Upper lobe of right lung (tissue), 1 donor: ENCODE measurements around the gene CRELD2. TPM values are rescaled to one million over a fixed set of nuclear protein-coding genes. Genes with fewer than 3 reads are reported as not detected.

Source experiments
- ATAC-seq: fragments of 200-7000 bp; cut with Tn5 transposase; one replicate; pipeline ENCODE4 v1.9.1; 2020; ENCODE audit warnings: mild to moderate bottlenecking, moderate library complexity
- DNase-seq: peaks from one replicate; pipeline ENCODE4 v3.0.0-alpha.2; 2020
- H3K27ac ChIP-seq: fragments of 200-600 bp; one replicate; pipeline ENCODE4 v1.8.0; 2022
- H3K27me3 ChIP-seq: fragments of 200-600 bp; one replicate; pipeline ENCODE4 v1.8.0; 2022; ENCODE audit warnings: mild to moderate bottlenecking
- H3K36me3 ChIP-seq: fragments of 200-600 bp; one replicate; pipeline ENCODE4 v1.8.0; 2022
- H3K4me1 ChIP-seq: fragments of 200-600 bp; one replicate; pipeline ENCODE4 v1.8.0; 2022
- H3K4me3 ChIP-seq: fragments of 200-600 bp; one replicate; pipeline ENCODE4 v1.8.0; 2022; ENCODE audit warnings: mild to moderate bottlenecking
- H3K9me3 ChIP-seq: fragments of 200-600 bp; one replicate; pipeline ENCODE4 v1.8.0; 2022
- CTCF ChIP-seq: fragments of 200-600 bp; IDR thresholded peaks from one replicate; pipeline ENCODE4 v1.8.0; 2022; ENCODE audit warnings: antibody characterized with exemption
- intact Hi-C: fragments of 100-400 bp; cut with DNase I; formaldehyde crosslinking; loops from one replicate; pipeline ENCODE4 v1.11.0; 2022
- total RNA-seq: library from RNA; stranded (reverse); fragmentation: NEBNext Ultra II Directional; extraction: Animal tissue kit (Norgen Biotek cat#: 25700); gene quantifications from one replicate; pipeline ENCODE4 v1.2.1, GENCODE V29; 2021
- donor health status: DM: no; HTN: yes; CAD: no; lungs with severe emphysema.

Gene CRELD2
- total RNA-seq, 1 donor from 2014 or later = 44.2 TPM

DNA sequence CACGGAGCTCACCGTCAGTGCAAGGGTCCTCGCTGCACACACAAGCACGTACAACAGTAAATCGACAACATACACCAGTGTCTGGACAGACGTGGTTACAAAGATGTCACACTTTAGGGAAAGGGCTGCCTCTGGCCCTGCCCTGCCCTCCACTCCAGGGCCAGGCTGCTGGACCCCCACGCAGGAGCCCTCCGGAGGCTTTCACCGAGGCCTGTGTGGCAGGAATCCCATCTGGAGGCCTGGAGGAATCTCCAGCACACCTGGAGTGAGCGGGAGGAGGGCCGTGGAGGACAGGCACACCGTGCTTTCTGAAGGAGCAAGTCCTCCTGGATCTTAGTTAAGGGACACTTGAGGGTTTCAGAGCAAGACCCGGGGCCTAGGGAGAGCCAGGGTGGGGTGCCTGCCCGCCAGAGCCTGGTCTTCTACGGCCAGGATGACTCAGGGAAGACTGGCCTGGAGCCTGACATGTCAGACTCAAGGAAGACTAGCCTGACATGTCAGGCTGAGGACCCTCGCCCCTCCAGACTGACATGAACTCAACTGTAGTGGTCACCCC, 40.0 kb downstream of the CRELD2 start:
- ATAC-seq (no peak), DNase-seq (peak; percentile 62)
- H3K9me3 ChIP-seq = no peaks in the 10 kb centered on the region
- peaks cover 61% of the 10 kb centered on the region for H3K4me1 ChIP-seq
- H3K36me3 ChIP-seq = peaks cover 18% of the 10 kb centered on the region
- no peak overlapping the region for H3K4me3 ChIP-seq
- intact Hi-C loops = no loop called here
- H3K27me3 ChIP-seq = no peaks in the 10 kb centered on the region
- no peak for TF ChIP-seq CTCF
- peak overlapping the region; percentile 90 for H3K27ac ChIP-seq

- Histone ChIP-seq H3K36me3 (peaks cover 25% of the 10 kb centered on the region), H3K4me1 (peaks cover 61% of the 10 kb centered on the region), H3K9me3 (no peaks in the 10 kb centered on the region), H3K4me3 (peak overlapping the region; percentile 93), H3K27me3 (no peaks in the 10 kb centered on the region), H3K27ac (peak overlapping the region; percentile 90)
- intact Hi-C loops = no loop called here
- ATAC-seq (no peak), DNase-seq (peak; percentile 68)
- TF ChIP-seq CTCF = no peak
Observed at GRCh38 chr22:49958931-49959781, 40.7 kb downstream of the CRELD2 start.

GRCh38 chr22:49959782-49960158, 41.3 kb downstream of the CRELD2 start:
- H3K4me1 ChIP-seq = peaks cover 61% of the 10 kb centered on the region
- H3K36me3 ChIP-seq = peaks cover 31% of the 10 kb centered on the region
- DNase-seq (no peak), ATAC-seq (peak; percentile 33)
- intact Hi-C loops = no loop called here
- no peaks in the 10 kb centered on the region for H3K9me3 ChIP-seq
- H3K27ac ChIP-seq = peak overlapping the region; percentile 90
- H3K27me3 ChIP-seq = no peaks in the 10 kb centered on the region
- peak overlapping the region; percentile 93 for H3K4me3 ChIP-seq
- no peak for TF ChIP-seq CTCF

GRCh38 chr22:49960159-49961004, 41.9 kb downstream of the CRELD2 start, which contains the start of gene PIM3:
PIM3 (plus strand) TSS chr22:49960772; CDS start chr22:49960948, 176 bp downstream.
- H3K27me3 ChIP-seq = no peaks in the 10 kb centered on the region
- H3K9me3 ChIP-seq = no peaks in the 10 kb centered on the region
- TF ChIP-seq CTCF = no peak
- peak; percentile 97 for DNase-seq
- peak; percentile 82 for ATAC-seq
- H3K4me1 ChIP-seq = peaks cover 61% of the 10 kb centered on the region
- intact Hi-C loops = no loop called here
- peak within 1 kb of the TSS; percentile 90 for H3K27ac ChIP-seq
- peak within 1 kb of the TSS; percentile 93 for H3K4me3 ChIP-seq
- H3K36me3 ChIP-seq = peaks cover 36% of the 10 kb centered on the region

DNA sequence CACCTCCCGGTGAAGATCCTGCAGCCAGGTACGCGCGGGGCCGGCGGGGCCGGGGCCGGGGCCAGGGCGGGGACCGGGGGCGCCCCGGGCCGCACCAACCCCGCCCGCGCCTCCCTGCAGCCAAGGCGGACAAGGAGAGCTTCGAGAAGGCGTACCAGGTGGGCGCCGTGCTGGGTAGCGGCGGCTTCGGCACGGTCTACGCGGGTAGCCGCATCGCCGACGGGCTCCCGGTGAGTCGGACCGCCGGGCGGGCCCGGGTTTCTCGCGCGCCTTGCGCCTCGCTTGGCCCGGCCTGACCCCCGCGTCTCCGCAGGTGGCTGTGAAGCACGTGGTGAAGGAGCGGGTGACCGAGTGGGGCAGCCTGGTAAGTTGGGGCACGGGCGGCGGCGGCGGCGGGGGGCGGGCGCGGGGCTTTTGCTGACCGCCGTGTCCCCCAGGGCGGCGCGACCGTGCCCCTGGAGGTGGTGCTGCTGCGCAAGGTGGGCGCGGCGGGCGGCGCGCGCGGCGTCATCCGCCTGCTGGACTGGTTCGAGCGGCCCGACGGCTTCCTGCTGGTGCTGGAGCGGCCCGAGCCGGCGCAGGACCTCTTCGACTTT, 42.7 kb downstream of the CRELD2 start:
- no peak for TF ChIP-seq CTCF
- Histone ChIP-seq H3K27ac (peak overlapping the region; percentile 87), H3K4me3 (peak overlapping the region; percentile 93), H3K36me3 (peaks cover 36% of the 10 kb centered on the region), H3K4me1 (peaks cover 61% of the 10 kb centered on the region), H3K9me3 (no peaks in the 10 kb centered on the region), H3K27me3 (no peaks in the 10 kb centered on the region)
- ATAC-seq (no peak), DNase-seq (peak; percentile 81)
- intact Hi-C loops = no loop called here
